ENCODE results near the gene ADAM12.
"Not testable (repeated sequence)": the region's sequence is repeated elsewhere in the genome, so short reads cannot be mapped to it uniquely, and the experiment has no call there.

Gene ADAM12

DNA sequence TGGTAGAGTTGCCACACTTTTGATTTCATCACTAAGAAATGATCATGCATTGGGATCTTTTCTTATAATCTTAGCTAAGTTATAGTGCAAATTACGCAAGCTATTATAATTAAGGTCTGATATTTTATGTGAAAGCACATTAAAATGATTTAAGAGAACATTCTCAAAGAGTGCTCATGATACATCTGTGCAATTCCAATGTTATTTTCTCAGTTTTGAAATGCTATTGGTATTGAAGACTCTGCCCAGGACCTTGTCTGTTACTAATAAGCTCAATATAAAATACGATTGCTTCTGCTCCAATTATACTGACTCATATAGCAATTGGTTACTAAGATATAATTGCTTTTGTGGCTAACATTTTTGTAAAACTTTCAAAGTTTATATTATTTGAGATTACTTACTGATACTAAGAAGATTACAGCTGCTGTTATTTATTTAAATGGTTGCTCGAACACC is 180.9 kb downstream of the ADAM12 start:
- no peak for DNase-seq

DNA sequence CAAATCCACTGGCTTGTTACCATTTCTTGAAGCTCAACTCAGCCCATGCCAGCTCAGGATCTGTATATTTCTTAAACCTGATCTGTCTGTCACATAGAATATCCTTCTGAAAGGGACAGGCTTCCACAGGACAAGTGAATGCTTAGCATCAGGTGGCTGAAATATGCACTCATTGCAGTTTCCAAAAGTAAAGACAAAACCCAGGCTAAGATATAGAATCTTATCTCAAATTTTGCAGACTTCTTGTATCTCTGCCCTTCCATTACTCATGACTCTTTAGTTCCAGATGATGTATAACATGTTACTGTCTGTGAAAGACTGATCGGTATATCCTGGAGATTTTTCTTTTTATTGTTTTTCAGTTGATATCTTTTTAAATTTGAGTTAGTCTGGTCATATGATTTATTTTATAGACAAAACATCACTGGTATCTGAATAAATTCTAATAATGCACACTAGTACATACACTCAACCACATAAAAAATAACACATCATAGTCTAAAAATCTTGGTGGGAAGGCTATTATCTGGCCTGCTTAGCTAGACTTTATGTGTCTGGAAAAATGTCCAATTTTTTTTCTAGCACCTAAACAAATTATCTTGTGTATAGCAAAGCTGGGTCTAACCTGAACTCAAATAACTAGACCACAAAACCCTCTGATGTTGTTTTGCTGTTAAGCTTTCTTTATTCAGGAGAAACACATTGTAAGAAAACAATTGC is 182.6 kb downstream of the ADAM12 start:
- DNase-seq = no peak

DNA sequence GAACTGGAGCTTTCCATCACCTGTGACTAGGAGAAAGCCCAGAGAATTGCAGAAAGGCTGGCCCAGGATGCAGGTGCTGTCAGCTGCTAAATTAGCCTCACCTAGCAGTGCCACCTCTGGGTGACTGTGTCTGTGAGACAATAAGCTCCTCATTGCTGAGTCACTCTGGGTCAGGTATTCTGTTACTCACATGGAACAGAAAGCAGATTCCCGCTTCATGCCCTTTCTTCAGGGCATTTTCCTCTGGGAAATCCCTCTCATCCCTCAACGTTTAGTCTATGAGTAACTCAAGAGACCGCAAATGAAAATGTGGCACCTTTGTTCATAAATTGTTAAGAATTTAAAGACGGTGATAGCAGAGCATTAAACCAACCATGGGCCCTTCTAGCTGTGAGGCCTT is 184.0 kb downstream of the ADAM12 start:
- DNase-seq = no peak

DNA sequence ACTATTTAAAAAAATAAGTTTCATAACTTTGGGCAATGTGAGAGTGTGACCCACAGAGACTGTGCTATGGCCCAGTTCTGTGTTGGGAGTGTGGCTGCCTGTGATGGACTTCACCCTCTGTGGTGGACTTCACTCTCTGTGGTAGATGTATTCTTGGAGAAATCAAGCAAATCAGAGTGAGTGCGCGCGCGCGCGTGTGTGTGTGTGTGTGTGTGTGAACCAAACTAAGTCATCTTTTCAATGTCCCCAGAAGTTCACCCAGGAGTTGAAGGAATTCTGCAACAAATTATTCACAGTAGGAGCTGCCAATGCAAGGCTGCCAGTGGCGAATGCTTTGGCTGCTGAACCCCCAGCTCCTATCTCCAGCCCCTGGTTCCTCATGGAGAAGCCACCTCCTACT is 184.5 kb downstream of the ADAM12 start:
- DNase-seq = no peak

DNA sequence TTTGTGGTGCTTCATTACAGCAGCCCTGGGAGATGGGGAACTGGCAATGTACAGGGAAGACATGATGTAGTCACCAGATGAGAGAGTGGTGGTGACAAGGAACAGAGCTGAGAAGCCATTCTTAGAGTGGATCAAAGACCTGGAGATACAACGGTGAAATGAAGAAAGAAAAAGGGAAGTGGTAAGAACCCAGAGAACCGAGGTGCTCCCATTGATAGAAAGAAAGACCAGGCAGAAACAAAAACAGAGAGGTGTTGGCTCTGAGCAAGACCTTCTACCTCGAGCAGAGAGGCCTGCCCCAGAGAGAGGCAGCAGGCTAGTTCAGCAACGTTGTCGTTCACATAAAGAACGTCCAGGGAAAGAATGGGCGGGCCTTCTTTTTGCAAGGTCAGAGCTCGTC is 186.7 kb downstream of the ADAM12 start:
- no peak for DNase-seq

DNA sequence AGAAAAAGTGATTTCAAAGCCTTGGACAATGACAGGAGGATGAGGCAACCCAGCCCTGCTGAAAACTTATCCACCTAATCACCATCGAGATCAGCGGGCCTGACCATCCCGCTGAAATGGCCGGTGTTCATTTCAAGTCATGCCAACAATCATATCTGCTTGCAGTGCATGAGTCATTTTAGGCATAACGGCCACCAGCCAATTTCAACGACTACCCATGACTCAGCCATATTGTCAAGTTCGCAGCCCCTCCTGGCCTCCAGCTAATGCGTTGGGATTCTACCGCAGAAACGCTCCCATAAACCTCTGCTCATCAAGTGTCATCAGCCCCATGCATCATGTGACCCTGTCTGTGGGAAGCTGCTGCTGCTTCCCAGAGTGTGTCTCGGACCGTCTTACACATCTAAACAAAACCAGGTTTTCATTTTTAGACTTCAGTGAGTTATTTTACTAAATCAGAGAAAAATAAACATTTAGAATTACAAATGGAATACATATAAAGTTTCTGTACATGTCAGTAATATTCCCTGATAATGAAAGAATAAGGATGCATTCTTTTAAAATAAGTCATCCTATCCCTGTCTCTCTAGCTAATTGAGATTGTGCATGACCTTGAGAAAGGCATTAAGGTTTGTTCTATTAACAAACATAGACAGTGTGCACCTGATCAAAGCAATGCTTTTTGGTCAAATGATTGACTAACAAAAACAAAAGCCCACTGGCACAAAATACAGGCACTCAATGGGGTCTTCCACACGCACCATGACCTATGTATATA is 188.9 kb downstream of the ADAM12 start:
- DNase-seq = peak; percentile 25

DNA sequence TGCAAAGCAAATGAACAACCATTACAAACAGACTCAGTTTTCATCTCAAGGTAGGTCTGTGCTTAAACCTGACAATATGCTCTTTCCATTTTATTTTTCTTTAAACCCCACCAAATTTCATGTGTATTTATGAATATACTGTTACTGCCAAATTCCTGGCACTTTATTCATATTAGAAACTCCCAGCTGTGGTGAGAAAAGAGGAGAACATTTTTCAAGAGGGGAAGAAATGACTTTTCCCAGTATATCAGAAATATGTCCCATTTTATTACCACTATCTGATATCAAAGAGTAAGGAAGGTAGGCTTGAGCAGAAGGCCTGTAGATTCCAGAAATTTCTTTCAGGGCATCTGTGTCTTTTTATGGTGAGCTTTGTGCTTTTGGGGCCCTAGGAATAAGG is 189.6 kb downstream of the ADAM12 start:
- no peak for DNase-seq

DNA sequence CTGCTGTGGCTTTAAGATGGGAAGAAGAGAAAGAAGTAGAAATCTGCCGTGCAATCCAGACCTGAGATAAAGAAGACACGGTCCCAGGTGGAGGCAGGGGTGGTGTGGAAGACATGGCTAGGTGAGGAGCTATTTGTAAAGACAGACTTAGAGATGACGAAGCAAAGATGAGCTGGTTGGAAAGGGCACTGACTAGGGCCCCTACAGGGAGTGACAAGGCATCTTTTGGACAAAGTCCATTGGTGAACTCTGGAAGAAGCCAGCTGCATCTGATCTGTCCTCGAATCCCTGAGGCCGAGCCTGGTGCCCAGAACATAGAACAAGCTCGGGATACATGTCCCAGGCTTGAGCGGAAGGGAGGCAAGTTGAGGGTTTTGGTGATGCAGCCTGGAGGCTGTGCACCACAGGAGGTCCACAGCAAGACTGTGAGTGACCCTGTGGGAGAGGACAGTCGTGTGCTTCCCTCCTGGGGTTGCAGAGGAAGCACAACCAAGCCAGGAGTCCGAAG is 191.2 kb downstream of the ADAM12 start:
- DNase-seq = no peak

DNA sequence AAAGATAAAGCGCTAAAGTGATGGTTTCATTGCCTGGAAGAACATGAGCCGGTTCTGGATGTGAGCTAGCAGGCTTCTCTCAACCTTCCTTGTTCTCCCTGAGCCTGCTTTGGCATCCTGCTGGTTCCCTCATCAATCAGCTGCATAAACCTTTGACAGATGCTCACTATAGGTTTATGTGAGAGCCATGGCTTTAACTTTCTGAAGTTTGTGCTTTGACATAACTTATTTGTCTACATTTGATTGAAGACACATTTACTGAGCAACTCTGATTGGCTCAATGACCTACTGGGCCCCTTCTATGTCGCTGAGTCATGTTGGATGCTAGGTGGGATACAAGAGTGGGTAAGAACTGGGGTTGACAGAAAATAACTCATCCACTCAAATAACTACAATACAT is 192.0 kb downstream of the ADAM12 start:
- no peak for DNase-seq

DNA sequence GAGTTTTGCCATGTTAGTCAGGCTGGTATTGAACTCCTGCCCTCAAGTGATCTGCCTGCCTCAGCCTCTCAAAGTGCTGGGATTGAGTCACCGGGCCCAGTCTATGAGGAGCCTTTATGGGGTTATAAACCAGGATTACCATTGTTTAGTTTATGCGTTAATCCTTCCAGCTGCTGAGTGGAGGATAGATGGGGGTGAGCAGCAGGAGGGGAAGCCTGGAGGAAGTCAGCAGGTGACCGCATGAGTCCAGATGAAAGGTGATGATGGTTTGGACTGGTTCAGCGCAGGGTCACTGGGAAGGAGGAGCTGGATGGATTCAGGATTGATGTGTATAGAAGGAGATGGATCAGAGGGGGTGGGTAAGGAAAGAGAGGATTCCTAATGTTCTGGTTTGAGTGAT is 197.1 kb downstream of the ADAM12 start:
- DNase-seq = no peak

DNA sequence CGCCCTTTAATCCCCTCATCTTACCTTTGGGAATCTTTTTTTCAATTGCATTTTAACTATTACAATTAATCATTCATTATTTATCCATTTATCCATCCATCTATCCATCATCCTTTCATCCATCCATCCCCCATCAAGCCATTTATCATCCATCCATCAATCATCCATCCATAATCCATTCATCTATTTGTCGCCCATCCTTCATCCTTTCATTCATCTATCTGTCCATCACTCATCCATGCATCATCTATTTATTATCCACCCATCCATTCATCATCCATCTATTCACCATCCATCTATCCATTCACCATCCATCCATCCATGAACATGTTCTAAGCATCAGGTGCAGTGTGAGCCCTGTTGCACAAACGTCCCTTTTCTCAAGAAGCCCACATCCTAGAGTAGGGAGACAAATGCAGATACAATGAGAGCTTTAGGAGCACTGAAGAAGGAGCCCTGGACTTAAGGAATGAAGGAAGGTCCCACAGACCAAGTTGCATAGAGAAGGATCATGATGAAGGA is 199.5 kb downstream of the ADAM12 start:
- no peak for DNase-seq

DNA sequence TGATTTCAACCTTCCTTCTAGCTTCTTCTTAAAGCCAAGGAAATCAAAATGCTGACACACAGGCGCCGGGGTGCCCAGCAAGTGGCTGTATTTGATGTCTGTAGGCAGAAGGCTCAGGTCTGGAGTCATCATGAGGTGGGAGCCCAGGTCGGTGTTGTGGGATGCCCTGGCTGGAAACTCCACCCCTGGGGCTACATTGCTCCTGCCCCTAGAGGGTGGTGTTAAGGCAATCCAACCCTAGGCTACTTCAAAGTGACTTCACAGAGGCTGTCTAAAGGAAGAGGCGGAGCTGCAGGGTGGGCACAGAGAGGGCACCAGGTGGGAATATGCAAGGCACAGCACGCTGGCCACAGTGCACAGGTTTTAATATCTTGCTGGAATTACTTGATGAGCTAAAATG is 200.9 kb downstream of the ADAM12 start:
- DNase-seq = no peak

DNA sequence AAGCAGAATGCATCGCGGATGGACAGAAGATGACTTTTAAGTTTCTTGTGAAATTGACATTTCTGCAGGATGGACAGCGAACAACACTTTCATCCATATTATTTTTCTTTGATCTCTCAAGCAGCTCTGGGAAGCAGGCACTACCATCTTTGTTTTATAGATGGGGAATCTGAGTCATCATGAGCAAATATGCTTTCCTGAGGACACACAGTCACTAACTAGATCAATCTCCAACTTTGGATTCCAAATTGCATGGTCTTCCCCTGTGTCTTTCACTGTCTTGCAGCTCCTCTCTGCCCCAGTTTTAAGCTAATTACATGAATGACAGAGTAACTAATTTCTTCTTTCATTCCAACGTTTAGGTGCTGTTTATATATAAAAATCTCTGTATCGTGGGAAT is 201.5 kb downstream of the ADAM12 start:
- no peak for DNase-seq

DNA sequence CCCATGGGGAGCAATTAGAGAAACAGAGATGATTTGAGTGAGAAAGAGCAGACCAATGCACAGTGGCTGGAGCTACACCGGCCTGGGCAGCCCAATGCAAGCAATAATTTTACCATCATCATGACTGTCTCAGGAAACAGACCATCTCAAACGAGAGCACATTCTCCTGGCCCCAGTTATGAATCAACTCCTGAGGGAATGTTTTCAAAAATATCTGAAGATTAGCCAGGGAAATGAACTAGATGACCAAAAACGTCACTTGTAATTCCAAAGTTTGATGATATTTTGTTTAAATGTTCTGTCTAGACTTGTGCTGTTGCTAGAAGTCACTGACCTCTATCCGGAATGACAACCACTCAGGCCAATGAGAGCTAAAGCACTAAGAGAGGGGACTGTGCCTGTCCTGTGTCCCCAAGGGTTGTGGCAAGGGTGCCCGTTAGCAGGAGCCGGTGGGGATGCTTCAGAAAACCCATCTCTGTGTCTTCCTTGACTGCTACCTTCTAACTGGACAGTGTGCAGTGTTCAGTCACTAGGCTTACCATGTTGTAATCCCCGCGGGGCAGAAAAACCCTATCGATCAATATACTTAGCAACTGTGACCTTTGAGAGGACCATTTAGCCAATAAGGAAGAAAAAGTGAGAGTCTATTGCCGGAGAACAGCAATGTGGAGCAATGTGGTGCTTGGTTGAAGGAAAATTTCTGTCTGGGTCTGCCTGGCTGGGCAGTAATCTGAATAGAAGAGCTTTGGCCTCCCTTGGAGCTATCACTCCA is 202.4 kb downstream of the ADAM12 start:
- no peak for DNase-seq

DNA sequence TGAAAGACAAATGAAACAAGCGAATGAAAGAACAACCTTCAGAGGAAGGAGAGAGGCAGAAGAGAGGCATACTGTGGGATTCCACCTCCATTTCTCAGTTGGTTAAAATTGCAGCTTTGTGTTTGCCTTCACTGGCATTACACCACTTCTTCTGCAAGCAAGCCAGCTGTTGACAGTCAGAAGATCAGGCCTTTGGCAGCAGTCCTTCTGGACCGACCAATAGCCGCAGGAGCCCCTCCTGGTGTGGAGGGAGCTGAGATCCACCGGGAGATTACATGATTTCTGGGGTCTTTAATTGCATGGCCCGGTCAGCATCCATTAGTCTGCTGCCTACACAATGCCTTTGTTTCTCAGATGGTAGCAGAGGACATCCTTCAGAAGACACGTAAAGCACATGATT is 206.7 kb downstream of the ADAM12 start:
- no peak for DNase-seq

DNA sequence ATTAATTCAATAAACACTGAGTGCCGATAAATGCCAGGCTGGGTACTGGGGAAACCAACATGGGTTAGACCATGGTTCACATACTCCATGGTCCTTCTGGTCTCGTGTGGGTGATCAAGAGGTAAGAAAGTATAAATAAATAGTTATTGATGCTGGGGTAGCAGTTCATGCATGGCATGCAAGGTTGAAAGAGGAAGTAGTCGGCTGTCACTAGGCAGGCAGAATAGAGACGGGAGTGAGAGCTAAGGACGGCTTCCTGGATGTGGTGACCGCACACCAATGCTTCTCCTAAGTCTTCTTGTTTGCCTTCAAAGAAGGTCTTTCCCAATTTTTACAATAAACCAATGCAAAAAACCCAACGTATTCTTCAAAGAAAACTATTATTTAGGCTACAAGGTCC is 208.6 kb downstream of the ADAM12 start:
- DNase-seq = no peak

DNA sequence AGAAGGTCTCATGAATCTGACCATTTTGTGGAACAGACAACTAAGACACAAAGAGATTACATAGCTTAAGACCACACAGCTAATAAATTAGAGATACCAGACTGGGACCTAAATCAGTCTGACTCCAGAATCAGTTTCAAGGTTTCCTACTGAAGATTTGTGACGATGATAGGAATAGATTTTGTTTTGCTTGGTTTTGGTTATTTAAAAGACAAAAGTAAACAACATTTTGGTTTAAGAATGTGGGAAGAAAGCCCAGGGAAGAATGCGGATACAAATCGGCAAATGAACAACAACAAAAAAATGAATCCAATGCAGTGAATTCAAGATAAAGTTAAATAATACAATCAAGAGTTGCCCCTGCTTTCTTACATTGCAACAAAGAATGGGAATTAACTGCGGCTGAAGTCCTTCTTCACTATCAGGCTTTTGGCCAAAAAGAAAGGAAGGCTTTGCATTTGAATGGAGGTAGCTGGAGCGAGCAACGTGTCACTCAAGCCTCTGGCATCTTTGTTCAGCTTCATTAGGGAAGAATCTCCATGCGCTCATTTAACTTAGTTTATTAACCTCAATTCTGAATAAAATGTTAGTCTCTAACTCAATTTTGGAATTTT is 210.8 kb downstream of the ADAM12 start:
- DNase-seq = no peak

DNA sequence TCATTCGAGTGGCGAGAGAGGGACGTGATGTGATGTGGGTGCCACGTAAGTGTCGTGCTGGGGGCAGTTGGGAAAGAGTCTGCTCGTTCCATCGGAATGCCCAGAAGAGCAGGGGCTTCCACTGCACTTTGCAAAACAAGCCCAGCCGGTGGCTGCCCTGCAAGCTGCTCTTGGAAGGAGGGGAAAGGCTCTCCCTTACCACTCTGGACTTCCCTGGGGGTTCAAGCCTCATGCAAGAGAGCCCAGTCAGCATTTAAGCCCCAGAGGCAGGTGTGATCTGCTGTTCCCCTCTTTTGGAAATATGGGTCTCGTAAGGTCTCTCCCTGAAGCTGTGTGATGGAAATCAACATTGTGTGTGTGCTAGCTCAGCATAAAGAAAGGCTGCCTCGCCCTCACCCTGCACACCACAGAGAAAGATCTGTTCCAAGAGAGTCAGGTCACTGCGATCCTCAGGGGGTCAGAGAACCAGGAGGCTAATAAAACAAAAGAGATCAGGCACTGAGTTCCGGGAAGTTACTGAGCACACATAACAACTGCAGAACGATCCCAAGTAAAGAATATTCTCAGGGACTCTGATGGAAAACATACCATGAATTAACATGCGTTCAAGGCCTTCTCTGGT is 212.5 kb downstream of the ADAM12 start:
- no peak for DNase-seq

DNA sequence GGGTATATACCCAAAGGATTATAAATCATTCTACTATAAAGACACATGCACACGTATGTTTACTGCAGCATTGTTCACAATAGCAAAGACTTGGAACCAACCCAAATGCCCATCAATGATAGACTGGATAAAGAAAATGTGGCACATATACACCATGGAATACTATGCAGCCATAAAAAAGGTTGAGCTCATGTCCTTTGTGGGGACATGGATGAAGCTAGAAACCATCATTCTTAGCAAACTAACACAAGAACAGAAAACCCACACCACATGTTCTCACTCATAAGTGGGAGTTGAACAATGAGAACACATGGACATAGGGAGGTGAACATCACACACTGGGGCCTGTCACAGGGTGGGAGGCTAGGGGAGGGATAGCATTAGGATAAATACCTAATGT is 215.5 kb downstream of the ADAM12 start:
- not testable (repeated sequence) for DNase-seq

DNA sequence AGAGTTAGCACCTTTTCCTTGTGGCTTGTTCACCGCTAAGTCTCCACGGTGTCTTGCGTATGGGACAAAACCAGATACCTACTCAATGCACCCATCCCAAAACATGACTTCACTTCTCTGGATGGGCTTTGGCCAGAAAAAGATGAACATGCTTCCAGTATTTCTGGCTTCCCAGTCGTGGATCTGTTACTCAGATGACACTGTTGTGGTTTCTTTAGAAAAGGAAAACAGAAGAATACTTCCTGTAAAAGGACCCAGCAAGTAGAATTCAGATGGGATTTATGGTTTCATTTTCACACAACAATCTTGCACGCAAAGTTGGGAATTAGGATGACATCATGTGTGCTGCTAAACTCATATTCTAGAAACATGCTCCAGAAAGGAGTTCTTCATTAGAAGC is 216.7 kb downstream of the ADAM12 start:
- no peak for DNase-seq

DNA sequence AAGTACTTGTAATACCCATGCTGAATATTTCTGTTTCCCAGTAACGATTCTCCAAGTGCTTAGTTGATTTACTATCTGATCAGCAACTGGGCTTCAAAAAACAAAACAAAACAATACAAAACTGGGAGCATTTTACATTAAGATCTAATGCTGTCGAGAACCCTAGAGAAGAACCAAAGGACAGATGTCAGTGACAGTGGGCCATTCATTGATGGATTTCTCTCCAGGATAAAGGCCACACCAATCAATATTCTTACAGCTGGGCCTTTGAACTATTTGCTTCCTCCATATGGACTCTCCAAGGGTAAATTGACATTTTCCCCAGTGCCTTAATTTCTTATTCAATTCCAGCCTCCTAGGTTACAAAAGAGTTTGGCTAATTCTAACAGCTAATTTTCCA is 217.5 kb downstream of the ADAM12 start:
- DNase-seq = no peak

DNA sequence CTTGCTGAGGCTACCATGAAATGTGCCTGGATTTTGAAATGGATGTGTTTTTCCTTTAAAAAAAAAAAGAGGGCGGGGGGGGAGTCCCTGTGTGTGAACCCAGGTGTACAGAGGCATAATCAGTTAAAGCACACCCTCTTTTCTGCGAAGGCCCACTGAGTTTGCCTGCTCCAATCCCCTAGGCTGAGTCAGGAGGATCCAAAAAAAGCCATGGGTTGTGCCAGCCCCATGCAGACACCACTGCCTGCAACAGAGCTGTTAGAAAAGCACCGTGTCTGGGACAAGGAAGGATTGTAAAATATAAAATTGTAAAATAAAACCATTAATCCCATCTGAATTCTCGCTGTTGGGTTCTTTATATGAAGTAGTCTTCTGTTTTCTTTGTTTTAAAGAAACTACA is 217.9 kb downstream of the ADAM12 start:
- DNase-seq = no peak
